IMR-90 (cell line): ENCODE data around the gene MBOAT2. TPM values are rescaled to one million over a fixed set of nuclear protein-coding genes. Genes with fewer than 3 reads are reported as not detected.

Experiments used
- ATAC-seq: fragments of 200-7000 bp; cut with Tn5 transposase; 2 replicates; pipeline ENCODE4 v1.9.1; 2020; ENCODE audit warnings: low read depth, mild to moderate bottlenecking, moderate library complexity
- BruUV-seq: library from RNA; stranded (reverse); fragments of 400-500 nt; replicated peaks from 2 replicates; lab custom pipeline; 2021; lab: Mats Ljungman, UMichigan
- CTCF ChIA-PET: fragments of 300-600 bp; formaldehyde crosslinking; extraction: SDS; loops from one replicate; lab custom pipeline; 2021; ENCODE audit warnings: antibody characterized with exemption; lab: Yijun Ruan, JAX
- POLR2A ChIA-PET: fragments of 300-600 bp; sonication (Branson Sonifier 250); formaldehyde crosslinking; loops from one replicate; lab custom pipeline; 2022; ENCODE audit warnings: antibody characterized with exemption; ENCODE audit not compliant: unreplicated experiment; lab: Charles Lee
- DNase-seq: peaks from one replicate; pipeline ENCODE4 v3.0.0; 2013
- H2AFZ ChIP-seq: replicated peaks from 2 replicates; pipeline ENCODE3; 2013; ENCODE audit warnings: low read length, mild to moderate bottlenecking; ENCODE audit not compliant: poor library complexity
- H2AK5ac ChIP-seq: 2 replicates; pipeline ENCODE4 v1.6.1; 2013; ENCODE audit warnings: low read depth, low read length, inconsistent platforms
- H2AK9ac ChIP-seq: replicated peaks from 2 replicates; pipeline ENCODE3; 2013; ENCODE audit warnings: mild to moderate bottlenecking, low read depth, low read length, moderate library complexity; ENCODE audit not compliant: poor library complexity
- H2BK120ac ChIP-seq: 2 replicates; pipeline ENCODE4 v1.6.1; 2013; ENCODE audit warnings: low read depth, low read length, inconsistent platforms
- H2BK15ac ChIP-seq: 3 replicates; pipeline ENCODE4 v1.6.1; 2013; ENCODE audit warnings: low read depth, low read length, inconsistent platforms
- H2BK20ac ChIP-seq: 2 replicates; pipeline ENCODE4 v1.6.1; 2013; ENCODE audit warnings: low read depth, mild to moderate bottlenecking, inconsistent platforms, low read length, moderate library complexity
- H2BK5ac ChIP-seq: 2 replicates; pipeline ENCODE4 v1.6.1; 2013; ENCODE audit warnings: mild to moderate bottlenecking, low read depth, low read length, inconsistent platforms; ENCODE audit not compliant: poor library complexity, severe bottlenecking
- H3K14ac ChIP-seq: replicated peaks from 2 replicates; pipeline ENCODE4 v1.6.1; 2013; ENCODE audit warnings: low read depth, low read length, inconsistent platforms
- H3K18ac ChIP-seq: 2 replicates; pipeline ENCODE4 v1.6.1; 2013; ENCODE audit warnings: low read depth, low read length, control low read depth
- H3K23ac ChIP-seq: 2 replicates; pipeline ENCODE4 v1.6.1; 2013; ENCODE audit warnings: low read depth, low read length, inconsistent platforms
- H3K27ac ChIP-seq: 2 replicates; pipeline ENCODE4 v1.5.1; 2013; ENCODE audit warnings: mild to moderate bottlenecking, control low read depth, low read length; ENCODE audit not compliant: insufficient read depth
- H3K27me3 ChIP-seq: 2 replicates; pipeline ENCODE4 v1.6.1; 2013; ENCODE audit warnings: low read length; ENCODE audit not compliant: control insufficient read depth, insufficient read depth
- H3K36me3 ChIP-seq: 2 replicates; pipeline ENCODE4 v1.6.1; 2013; ENCODE audit warnings: low read length, mixed read lengths; ENCODE audit not compliant: control insufficient read depth, insufficient read depth
- H3K4ac ChIP-seq: 2 replicates; pipeline ENCODE4 v1.6.1; 2013; ENCODE audit warnings: low read depth, low read length, inconsistent platforms
- H3K4me1 ChIP-seq: 2 replicates; pipeline ENCODE4 v1.6.1; 2013; ENCODE audit warnings: low read length, mixed read lengths; ENCODE audit not compliant: control insufficient read depth, insufficient read depth
- H3K4me2 ChIP-seq: 2 replicates; pipeline ENCODE4 v1.6.1; 2013; ENCODE audit warnings: low read depth, mild to moderate bottlenecking, control low read depth, low read length, moderate library complexity
- H3K4me3 ChIP-seq: 2 replicates; pipeline ENCODE4 v1.5.1; 2013; ENCODE audit warnings: low read depth, mild to moderate bottlenecking, control low read depth, low read length, moderate library complexity; ENCODE audit not compliant: insufficient read depth
- H3K56ac ChIP-seq: 2 replicates; pipeline ENCODE4 v1.6.1; 2013; ENCODE audit warnings: low read length, inconsistent platforms; ENCODE audit not compliant: insufficient read depth; ENCODE audit errors: extremely low read depth
- H3K79me1 ChIP-seq, 2 experiments: 2 replicates each; pipeline ENCODE4 v1.6.1; 2013; ENCODE audit warnings: low read length in 2 of 2, inconsistent platforms in 1 of 2, low read depth in 1 of 2
- H3K9ac ChIP-seq: 2 replicates; pipeline ENCODE4 v1.6.1; 2013; ENCODE audit warnings: low read depth, low read length, control low read depth
- H3K9me1 ChIP-seq: 2 replicates; pipeline ENCODE4 v1.6.1; 2013; ENCODE audit warnings: low read length, inconsistent platforms; ENCODE audit not compliant: insufficient read depth
- H3K9me3 ChIP-seq: 2 replicates; pipeline ENCODE4 v1.6.1; 2013; ENCODE audit warnings: low read length; ENCODE audit not compliant: control insufficient read depth, insufficient read depth
- H4K20me1 ChIP-seq: 2 replicates; pipeline ENCODE4 v1.6.1; 2013; ENCODE audit warnings: low read length, inconsistent platforms; ENCODE audit not compliant: insufficient read depth
- H4K5ac ChIP-seq: 2 replicates; pipeline ENCODE4 v1.6.1; 2013; ENCODE audit warnings: mild to moderate bottlenecking, low read depth, low read length, control low read depth
- H4K8ac ChIP-seq, 2 experiments: 2 replicates each; pipeline ENCODE4 v1.6.1; 2013; ENCODE audit warnings: low read depth in 2 of 2, low read length in 2 of 2, control low read depth in 1 of 2, inconsistent platforms in 1 of 2
- H4K91ac ChIP-seq: 2 replicates; pipeline ENCODE4 v1.6.1; 2013; ENCODE audit warnings: low read depth, low read length, inconsistent platforms; ENCODE audit not compliant: insufficient read depth
- BHLHE40 ChIP-seq: fragments of 150-350 bp; IDR thresholded peaks from 2 replicates; pipeline ENCODE4 v1.6.1; 2016; ENCODE audit warnings: mild to moderate bottlenecking, low read depth, low read length
- CEBPB ChIP-seq: IDR thresholded peaks from 2 replicates; pipeline ENCODE4 v1.6.1; 2012; ENCODE audit warnings: low read depth, low read length, improper control_type of control experiment
- CHD1 ChIP-seq: IDR thresholded peaks from 2 replicates; pipeline ENCODE4 v1.6.1; 2012; ENCODE audit warnings: low read depth, low read length, improper control_type of control experiment
- FOS ChIP-seq: fragments of 150-350 bp; IDR thresholded peaks from 2 replicates; pipeline ENCODE4 v1.6.1; 2016; ENCODE audit warnings: low read depth, low read length
- MAFK ChIP-seq: IDR thresholded peaks from 2 replicates; pipeline ENCODE4 v1.6.1; 2012; ENCODE audit warnings: low read depth, low read length, improper control_type of control experiment
- MAZ ChIP-seq: IDR thresholded peaks from 2 replicates; pipeline ENCODE4 v1.6.1; 2012; ENCODE audit warnings: low read depth, mild to moderate bottlenecking, low read length, improper control_type of control experiment, moderate library complexity, borderline replicate concordance
- MXI1 ChIP-seq: IDR thresholded peaks from 2 replicates; pipeline ENCODE4 v1.6.1; 2012; ENCODE audit warnings: low read depth, mild to moderate bottlenecking, low read length, moderate library complexity, borderline replicate concordance
- POLR2A ChIP-seq: IDR thresholded peaks from 2 replicates; pipeline ENCODE4 v1.6.1; 2012; ENCODE audit warnings: mild to moderate bottlenecking, low read depth, low read length
- RAD21 ChIP-seq: IDR thresholded peaks from 2 replicates; pipeline ENCODE4 v1.6.1; 2012; ENCODE audit warnings: low read length, improper control_type of control experiment
- RFX5 ChIP-seq: IDR thresholded peaks from 2 replicates; pipeline ENCODE4 v1.8.0; 2012; ENCODE audit warnings: low read depth, mild to moderate bottlenecking, low read length, moderate library complexity
- SMC3 ChIP-seq: fragments of 150-350 bp; IDR thresholded peaks from 2 replicates; pipeline ENCODE4 v1.6.1; 2016; ENCODE audit warnings: low read depth, mild to moderate bottlenecking, antibody characterized with exemption, low read length, moderate library complexity
- WGBS, 2 experiments: methylation state at CpG; one replicate each; pipeline versions ENCODE4 v1.1.5 to v1.1.7; 2013; ENCODE audit warnings: missing lambda C conversion rate in 2 of 2; ENCODE audit not compliant: insufficient read length in 1 of 2; ENCODE audit errors: extremely low coverage in 2 of 2; 5-methylcytosine and 5-hydroxymethylcytosine counted together
- dilution Hi-C: fragments of 300-500 bp; cut with HindIII; formaldehyde crosslinking; loops from one replicate; pipeline ENCODE4 v1.14.3; 2018; ENCODE audit warnings: low sequenced_read_pairs; ENCODE audit not compliant: unreplicated experiment
- in situ Hi-C: fragments of 300-500 bp; cut with MboI; formaldehyde crosslinking; loops from 3 replicates; pipeline ENCODE4 v1.14.3; 2019; ENCODE audit warnings: low sequenced_read_pairs, inconsistent platforms, mixed read lengths
- intact Hi-C: fragments of 100-400 bp; cut with micrococcal nuclease; formaldehyde crosslinking; loops from 2 replicates; pipeline ENCODE4 v1.10.0; 2022
- polyA plus RNA-seq, 3 experiments: library from polyadenylated mRNA; depleted of rRNA; stranded (reverse); fragments of >200 nt; gene quantifications; 2 replicates each; pipeline ENCODE4 v1.2.3, GENCODE V29; 2012; ENCODE audit warnings: low replicate concordance in 1 of 3
- total RNA-seq: library from RNA; depleted of rRNA; stranded (reverse); fragments of >200 nt; gene quantifications from 2 replicates; pipeline ENCODE4 v1.2.3, GENCODE V29; 2012
- TF ChIP-seq, protein P1 (sequence below): fragments of 150-350 bp; IDR thresholded peaks from 2 replicates; pipeline ENCODE4 v1.6.1; 2017; ENCODE audit warnings: mild to moderate bottlenecking, antibody characterized with exemption, low read length, low read depth
- TF ChIP-seq, protein P2 (sequence below): conservative IDR thresholded peaks from 2 replicates; pipeline ENCODE4 v1.5.1; 2012; ENCODE audit warnings: mild to moderate bottlenecking, low read depth, low read length, improper control_type of control experiment
- TF ChIP-seq, protein P3 (sequence below): fragments of 150-350 bp; IDR thresholded peaks from 2 replicates; pipeline ENCODE4 v1.6.1; 2016; ENCODE audit warnings: low read depth, mild to moderate bottlenecking, low read length, moderate library complexity, borderline replicate concordance

The MBOAT2 gene
- total and polyA plus RNA-seq, 2 of the 4 experiments (the other 2 are of a cell fraction), result 33.9 to 102 TPM

DNA sequence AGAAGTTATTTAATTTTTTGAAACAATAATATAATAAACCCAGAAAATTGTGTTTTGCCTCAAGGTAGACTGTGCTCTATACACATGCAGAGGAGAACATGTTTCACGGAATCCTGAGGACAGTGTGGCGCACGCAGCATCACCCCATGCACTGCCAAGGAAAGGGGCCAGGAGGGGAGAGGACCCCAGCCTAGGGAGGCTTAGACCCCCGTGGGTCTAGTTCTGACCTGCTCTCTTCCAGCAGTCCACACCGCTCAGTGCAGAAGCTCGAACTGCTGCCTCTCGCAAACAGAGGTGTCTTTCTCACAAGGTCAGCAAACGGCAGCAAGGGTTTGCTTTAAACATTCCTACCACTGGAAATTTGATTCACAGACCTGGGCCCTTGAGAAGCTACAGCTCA lies 114.5 kb downstream of the MBOAT2 start:
- Histone ChIP-seq H3K23ac (no peak overlapping the region), H3K18ac (no peak overlapping the region), H3K79me1 (peaks cover 0 to 7% of the 10 kb centered on the region in 2 experiments; a peak in 3 of 4 replicates), H3K9ac (no peak overlapping the region), H3K9me1 (0 out of 2 replicates have a peak, but pooled peaks cover 1% of the 10 kb centered on the region), H3K4me1 (no peaks in the 10 kb centered on the region), H4K5ac (no peak overlapping the region), H4K91ac (no peak overlapping the region), H2BK5ac (no peak overlapping the region), H3K56ac (no peak overlapping the region), H2AK5ac (no peak overlapping the region), H3K4me2 (no peak overlapping the region), H2AK9ac (no peak overlapping the region), H3K27ac (no peak overlapping the region), H2BK15ac (no peak overlapping the region), H3K4ac (no peak overlapping the region), H4K20me1 (no peaks in the 10 kb centered on the region), H3K14ac (no peak overlapping the region), H4K8ac (no peak overlapping the region), H2AFZ (no peak overlapping the region), H3K36me3 (peaks cover 2% of the 10 kb centered on the region), H3K4me3 (no peak overlapping the region), H3K27me3 (no peaks in the 10 kb centered on the region), H2BK120ac (no peak overlapping the region), H2BK20ac (no peak overlapping the region), H3K9me3 (no peaks in the 10 kb centered on the region)
- intact Hi-C loops (no loop called here), in situ Hi-C loops (no loop called here), dilution Hi-C loops (no loop called here)
- DNase-seq, result no peak
- CTCF ChIA-PET, result interaction anchor here (1.4 kb wide), 1 partner anchor 16 kb away, joined by 3 read pairs; no protein-coding TSS in a partner anchor
- no TSS peak for BruUV-seq
- TF ChIP-seq MXI1 (no peak), MAZ (no peak), CHD1 (no peak), FOS (no peak), RAD21 (no peak), SMC3 (no peak), MAFK (no peak), CEBPB (no peak), BHLHE40 (no peak), POLR2A (no peak), RFX5 (no peak)
- TF ChIP-seq, protein P1, sequence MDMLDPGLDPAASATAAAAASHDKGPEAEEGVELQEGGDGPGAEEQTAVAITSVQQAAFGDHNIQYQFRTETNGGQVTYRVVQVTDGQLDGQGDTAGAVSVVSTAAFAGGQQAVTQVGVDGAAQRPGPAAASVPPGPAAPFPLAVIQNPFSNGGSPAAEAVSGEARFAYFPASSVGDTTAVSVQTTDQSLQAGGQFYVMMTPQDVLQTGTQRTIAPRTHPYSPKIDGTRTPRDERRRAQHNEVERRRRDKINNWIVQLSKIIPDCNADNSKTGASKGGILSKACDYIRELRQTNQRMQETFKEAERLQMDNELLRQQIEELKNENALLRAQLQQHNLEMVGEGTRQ, result no peak
- TF ChIP-seq, protein P2, sequence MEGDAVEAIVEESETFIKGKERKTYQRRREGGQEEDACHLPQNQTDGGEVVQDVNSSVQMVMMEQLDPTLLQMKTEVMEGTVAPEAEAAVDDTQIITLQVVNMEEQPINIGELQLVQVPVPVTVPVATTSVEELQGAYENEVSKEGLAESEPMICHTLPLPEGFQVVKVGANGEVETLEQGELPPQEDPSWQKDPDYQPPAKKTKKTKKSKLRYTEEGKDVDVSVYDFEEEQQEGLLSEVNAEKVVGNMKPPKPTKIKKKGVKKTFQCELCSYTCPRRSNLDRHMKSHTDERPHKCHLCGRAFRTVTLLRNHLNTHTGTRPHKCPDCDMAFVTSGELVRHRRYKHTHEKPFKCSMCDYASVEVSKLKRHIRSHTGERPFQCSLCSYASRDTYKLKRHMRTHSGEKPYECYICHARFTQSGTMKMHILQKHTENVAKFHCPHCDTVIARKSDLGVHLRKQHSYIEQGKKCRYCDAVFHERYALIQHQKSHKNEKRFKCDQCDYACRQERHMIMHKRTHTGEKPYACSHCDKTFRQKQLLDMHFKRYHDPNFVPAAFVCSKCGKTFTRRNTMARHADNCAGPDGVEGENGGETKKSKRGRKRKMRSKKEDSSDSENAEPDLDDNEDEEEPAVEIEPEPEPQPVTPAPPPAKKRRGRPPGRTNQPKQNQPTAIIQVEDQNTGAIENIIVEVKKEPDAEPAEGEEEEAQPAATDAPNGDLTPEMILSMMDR, result no peak
- TF ChIP-seq, protein P3, sequence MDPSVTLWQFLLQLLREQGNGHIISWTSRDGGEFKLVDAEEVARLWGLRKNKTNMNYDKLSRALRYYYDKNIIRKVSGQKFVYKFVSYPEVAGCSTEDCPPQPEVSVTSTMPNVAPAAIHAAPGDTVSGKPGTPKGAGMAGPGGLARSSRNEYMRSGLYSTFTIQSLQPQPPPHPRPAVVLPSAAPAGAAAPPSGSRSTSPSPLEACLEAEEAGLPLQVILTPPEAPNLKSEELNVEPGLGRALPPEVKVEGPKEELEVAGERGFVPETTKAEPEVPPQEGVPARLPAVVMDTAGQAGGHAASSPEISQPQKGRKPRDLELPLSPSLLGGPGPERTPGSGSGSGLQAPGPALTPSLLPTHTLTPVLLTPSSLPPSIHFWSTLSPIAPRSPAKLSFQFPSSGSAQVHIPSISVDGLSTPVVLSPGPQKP, result no peak
- 100% methylated on average over 1 of the region's 8 CpGs; no CpG with 5 or more reads in 1 of the 2 experiments for WGBS, 2 experiments
- POLR2A ChIA-PET, result no interaction called here
- no peak for ATAC-seq
